Heart left ventricle (tissue), 16 donors: ENCODE data around the gene CFAP58. TPM values are rescaled to one million over a fixed set of nuclear protein-coding genes. Genes with fewer than 3 reads are reported as not detected.
"Not testable (repeated sequence)": the region's sequence is repeated elsewhere in the genome, so short reads cannot be mapped to it uniquely, and the experiment has no call there.

Source experiments
- ATAC-seq, 4 donors: fragments of 200-7000 bp; cut with Tn5 transposase; one replicate each; pipeline ENCODE4 v1.9.1; 2020 to 2022; ENCODE audit warnings: moderate library complexity in 4 of 4, mild to moderate bottlenecking in 3 of 4, moderate number of reproducible peaks in 1 of 4
- DNase-seq, 5 donors: peaks; one replicate each; pipeline ENCODE4 v3.0.0-alpha.2; 2020
- H3K27ac ChIP-seq, 12 donors: fragments of 200-600 bp; sonication (generic) in 4 of 12; one replicate each; pipeline versions ENCODE4 v1.5.0 to v1.8.0; 2016 to 2022; ENCODE audit warnings: mild to moderate bottlenecking in 2 of 12
- H3K27me3 ChIP-seq, 9 donors: fragments of 200-600 bp; sonication (generic) in 2 of 9; one replicate each; pipeline versions ENCODE4 v1.5.1 to v1.8.0; 2016 to 2022; ENCODE audit warnings: mild to moderate bottlenecking in 3 of 9
- H3K36me3 ChIP-seq, 9 donors: fragments of 200-600 bp; sonication (generic) in 2 of 9; one replicate each; pipeline versions ENCODE4 v1.5.0 to v1.8.0; 2018 to 2022; ENCODE audit warnings: mild to moderate bottlenecking in 2 of 9
- H3K4me1 ChIP-seq, 12 donors: fragments of 200-600 bp; sonication (generic) in 4 of 12; one replicate each; pipeline versions ENCODE4 v1.5.0 to v1.8.0; 2016 to 2022; ENCODE audit warnings: mild to moderate bottlenecking in 3 of 12
- H3K4me3 ChIP-seq, 12 donors: fragments of 200-600 bp; sonication (generic) in 4 of 12; one replicate each; pipeline versions ENCODE4 v1.5.0 to v1.8.0; 2017 to 2022; ENCODE audit warnings: mild to moderate bottlenecking in 9 of 12, moderate library complexity in 4 of 12
- H3K9me3 ChIP-seq, 12 donors: fragments of 200-600 bp; sonication (generic) in 4 of 12; one replicate each; pipeline versions ENCODE4 v1.5.0 to v1.8.0; 2016 to 2022; ENCODE audit warnings: mild to moderate bottlenecking in 1 of 12
- POLR2A ChIP-seq, 2 donors: fragments of 450-650 bp; IDR thresholded peaks; one replicate each; pipeline ENCODE4 v1.6.1; 2017; ENCODE audit warnings: antibody characterized with exemption in 2 of 2, mild to moderate bottlenecking in 2 of 2, moderate library complexity in 2 of 2
- WGBS, 4 donors: extraction: QIAGEN DNeasy Blood & Tissue Kit in 2 of 4; methylation state at CpG; one replicate each; pipeline versions ENCODE4 v1.1.5 to v1.1.7; 2013 to 2018; 5-methylcytosine and 5-hydroxymethylcytosine counted together
- intact Hi-C, 10 donors: fragments of 100-400 bp; cut with DNase I; formaldehyde crosslinking; loops; one replicate each; pipeline versions ENCODE4 v1.11.1 to v1.14.2; 2022
- polyA plus RNA-seq, 2 donors: library from polyadenylated mRNA; stranded (reverse); fragments of 200-250 nt; gene quantifications; one replicate each; pipeline ENCODE4 v1.2.3, GENCODE V29; 2013
- total RNA-seq, 9 donors: library from RNA; depleted of rRNA in 2 of 9; stranded (reverse); fragments of >200 nt in 2 of 9; fragmentation: NEBNext Ultra II Directional in 3 of 9; extraction: Animal tissue kit (Norgen Biotek cat#: 25700) in 3 of 9; gene quantifications; one replicate each; pipeline versions ENCODE4 v1.1.0 to v1.2.4, GENCODE V29; 2016 to 2023
- TF ChIP-seq, protein P1 (sequence below), 12 donors: fragments of 200-600 bp; sonication (generic) in 4 of 12; IDR thresholded peaks; one replicate each; pipeline versions ENCODE4 v1.5.0 to v1.8.0; 2018 to 2022; ENCODE audit warnings: antibody characterized with exemption in 12 of 12, mild to moderate bottlenecking in 5 of 12
- donor health status: ischemic (EF 13 %, LVEDD 7.1; RV severe dilation, severe dysfunction).
- donor health status: healthy with polysubstance abuse.
- donor health status: DM: no; HTN: yes; CAD: no.
- donor health status: DM: no; HTN: no; CAD: no.
- donor health status: ischemic (EF 25% LVEDD 6.9; RV normal size, moderate dysfunction).
- donor health status: ischemic (EF 25% LVEDD 5.7; RV mildly dilated, moderate dysfunction).
- donor health status: healthy.
- donor health status: DM: yes; HTN: yes; CAD: no.
- donor health status: ischemic (EF 35%, LVEDD 5.7; RV mildly dilated, moderate dysfunction).
- donor health status: nonischemic (EF 11% LVEDD 7.7; RV severe dilation, severe dysfunction).
- donor health status: DM: yes; HTN: yes; CAD: no.
- donor health status: PGD.
- donor health status: ischemic (EF 29% LVEDD 5.4; RV normal size, mild dysfunction).
- donor health status: nonischemic (EF 23%, LVEDD 6.1; RV moderate dilation, normal function).

The CFAP58 gene
- total and polyA plus RNA-seq, 11 donors: 0.62 to 4.9 (median 3.1) TPM

DNA sequence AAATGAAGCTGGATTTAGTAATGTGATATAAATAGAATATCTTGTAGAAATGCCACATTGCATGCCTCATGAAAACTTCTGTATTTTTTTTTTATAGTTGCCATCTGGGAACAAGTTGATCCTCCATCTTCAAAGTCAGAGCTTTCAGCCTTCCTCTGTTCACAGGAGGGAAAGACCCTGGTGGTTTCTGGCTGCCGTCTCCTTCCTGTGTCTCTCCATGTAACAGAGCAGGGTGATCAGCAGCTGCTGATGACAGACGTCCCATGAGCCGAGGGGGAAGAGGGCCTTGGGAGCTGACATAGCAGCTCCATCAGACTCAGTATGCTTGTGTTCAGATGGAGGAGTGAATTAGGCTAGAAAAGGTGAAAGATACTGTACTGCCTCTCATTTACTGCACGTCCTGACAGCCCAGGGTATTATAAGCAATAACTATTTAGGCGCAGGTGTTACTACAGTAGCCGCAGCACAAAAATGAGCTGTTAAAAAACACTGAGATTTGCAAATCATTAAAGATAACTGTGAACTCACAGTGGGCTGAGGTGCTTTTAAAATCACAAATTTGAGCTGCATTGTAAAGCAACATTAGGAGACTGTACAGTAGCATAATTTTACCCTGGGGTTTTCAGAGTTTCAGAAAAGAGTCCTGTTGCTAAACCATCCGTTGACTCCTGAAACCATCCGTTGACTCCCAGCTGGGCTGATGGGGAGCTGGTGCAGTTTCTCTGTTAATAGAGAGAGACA lies 103.3 kb downstream of the CFAP58 start:
- H3K27ac ChIP-seq: no peak overlapping the region
- no peak for ATAC-seq
- H3K27me3 ChIP-seq: no peaks in the 10 kb centered on the region
- intact Hi-C loops: no loop called here
- H3K36me3 ChIP-seq: no peaks in the 10 kb centered on the region
- H3K4me1 ChIP-seq: no peaks in the 10 kb centered on the region
- TF ChIP-seq, protein P1, sequence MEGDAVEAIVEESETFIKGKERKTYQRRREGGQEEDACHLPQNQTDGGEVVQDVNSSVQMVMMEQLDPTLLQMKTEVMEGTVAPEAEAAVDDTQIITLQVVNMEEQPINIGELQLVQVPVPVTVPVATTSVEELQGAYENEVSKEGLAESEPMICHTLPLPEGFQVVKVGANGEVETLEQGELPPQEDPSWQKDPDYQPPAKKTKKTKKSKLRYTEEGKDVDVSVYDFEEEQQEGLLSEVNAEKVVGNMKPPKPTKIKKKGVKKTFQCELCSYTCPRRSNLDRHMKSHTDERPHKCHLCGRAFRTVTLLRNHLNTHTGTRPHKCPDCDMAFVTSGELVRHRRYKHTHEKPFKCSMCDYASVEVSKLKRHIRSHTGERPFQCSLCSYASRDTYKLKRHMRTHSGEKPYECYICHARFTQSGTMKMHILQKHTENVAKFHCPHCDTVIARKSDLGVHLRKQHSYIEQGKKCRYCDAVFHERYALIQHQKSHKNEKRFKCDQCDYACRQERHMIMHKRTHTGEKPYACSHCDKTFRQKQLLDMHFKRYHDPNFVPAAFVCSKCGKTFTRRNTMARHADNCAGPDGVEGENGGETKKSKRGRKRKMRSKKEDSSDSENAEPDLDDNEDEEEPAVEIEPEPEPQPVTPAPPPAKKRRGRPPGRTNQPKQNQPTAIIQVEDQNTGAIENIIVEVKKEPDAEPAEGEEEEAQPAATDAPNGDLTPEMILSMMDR (IDR thresholded peaks at IDR 0.05): no peak
- no peak for TF ChIP-seq POLR2A (IDR thresholded peaks at IDR 0.05)
- no peak overlapping the region for H3K4me3 ChIP-seq
- no peaks in the 10 kb centered on the region for H3K9me3 ChIP-seq
- no peak for DNase-seq
- WGBS, 4 donors: 37 to 57% (median 53%) methylated on average over 8 of the region's 8 CpGs

DNA sequence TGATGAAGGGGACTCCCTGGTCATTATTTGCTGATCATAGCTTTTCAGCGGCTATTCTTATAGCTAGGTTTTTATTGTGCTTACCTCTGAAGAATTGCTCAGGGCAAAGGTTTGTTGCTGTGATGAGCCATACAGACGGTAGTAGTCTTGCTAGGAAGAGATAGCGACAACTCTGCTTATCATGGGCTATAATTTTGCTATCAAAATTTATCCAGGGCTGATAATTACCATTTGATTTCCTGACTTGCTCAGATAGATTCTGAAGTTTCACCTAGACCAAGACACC lies 103.9 kb downstream of the CFAP58 start:
- intact Hi-C loops: no loop called here

DNA sequence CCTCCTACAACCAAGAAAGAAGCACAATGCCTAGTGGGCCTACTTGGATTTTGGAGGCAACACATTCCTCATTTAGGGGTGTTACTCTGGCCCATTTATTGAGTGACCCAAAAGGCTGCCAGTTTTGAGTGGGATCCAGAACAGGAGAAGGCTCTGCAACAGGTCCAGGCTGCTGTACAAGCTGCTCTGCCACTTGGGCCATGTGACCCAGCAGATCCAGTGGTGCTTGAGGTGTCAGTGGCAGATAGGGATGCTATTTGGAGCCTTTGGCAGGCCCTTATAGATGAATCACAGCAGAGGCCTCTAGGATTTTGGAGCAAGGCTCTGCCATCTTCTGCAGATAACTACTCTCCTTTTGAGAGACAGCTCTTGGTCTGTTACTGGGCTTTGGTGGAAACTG lies 111.9 kb downstream of the CFAP58 start:
- H3K9me3 ChIP-seq: peaks cover 0 to 21% (median 6%) of the 10 kb centered on the region in 12 donors
- H3K27me3 ChIP-seq, intact Hi-C loops, H3K27ac ChIP-seq, H3K4me1 ChIP-seq, H3K36me3 ChIP-seq, H3K4me3 ChIP-seq, ATAC-seq: not testable (repeated sequence)
- peak in 1 of 5 donors; percentile 33 for DNase-seq

More for the DNA sequence above, 103.9 kb downstream of the CFAP58 start:
- no peak overlapping the region for H3K4me3 ChIP-seq
- H3K9me3 ChIP-seq: peaks cover 0 to under 1% (median 0%) of the 10 kb centered on the region in 12 donors
- H3K27ac ChIP-seq: no peak overlapping the region
- no peaks in the 10 kb centered on the region for H3K27me3 ChIP-seq
- H3K36me3 ChIP-seq: no peaks in the 10 kb centered on the region
- 84 to 89% (median 86%) methylated on average over 3 of the region's 3 CpGs for WGBS, 4 donors
- H3K4me1 ChIP-seq: no peaks in the 10 kb centered on the region
- ATAC-seq (no peak), DNase-seq (no peak)
- no peak for TF ChIP-seq POLR2A (IDR thresholded peaks at IDR 0.05)
- TF ChIP-seq, protein P1 (IDR thresholded peaks at IDR 0.05): no peak

DNA sequence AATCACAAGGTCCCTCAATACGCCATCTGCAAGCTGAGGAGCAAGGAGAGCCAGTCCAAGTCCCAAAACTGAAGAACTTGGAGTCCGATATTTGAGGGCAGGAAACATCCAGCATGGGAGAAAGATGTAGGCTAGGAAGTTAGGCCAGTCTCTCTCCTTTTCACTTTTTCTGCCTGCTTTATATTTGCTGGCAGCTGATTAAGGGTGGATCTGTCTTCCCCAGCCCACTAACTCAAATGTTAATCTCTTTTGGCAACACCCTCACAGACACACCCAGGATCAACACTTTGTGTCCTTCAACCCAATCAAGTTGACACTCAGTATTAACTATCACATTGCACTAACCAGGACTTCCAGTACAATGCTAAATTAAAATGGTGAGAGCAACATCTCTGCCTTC lies 115.2 kb downstream of the CFAP58 start:
- not testable (repeated sequence) for ATAC-seq

DNA sequence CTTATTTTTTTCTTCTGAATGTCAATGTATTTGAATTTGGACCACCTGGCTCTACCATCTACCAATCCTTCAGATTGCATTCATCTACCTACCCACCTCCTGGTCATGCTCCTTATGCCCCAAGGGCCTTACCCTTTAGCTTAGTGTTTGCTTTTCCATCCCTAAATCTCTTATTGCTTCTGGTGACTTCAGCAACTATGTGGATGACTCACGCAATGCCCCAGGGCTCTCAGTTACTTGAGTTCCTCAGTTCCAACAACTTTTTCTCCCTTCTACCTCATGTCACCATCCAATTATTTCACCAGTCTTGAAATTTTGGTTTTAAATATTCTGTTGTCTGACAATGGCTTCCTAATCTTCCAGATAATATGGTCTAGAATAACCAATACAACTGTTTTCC lies 118.9 kb downstream of the CFAP58 start:
- intact Hi-C loops: no loop called here
- no peaks in the 10 kb centered on the region for H3K4me1 ChIP-seq
- H3K9me3 ChIP-seq: no peaks in the 10 kb centered on the region
- H3K36me3 ChIP-seq: no peaks in the 10 kb centered on the region
- WGBS, 4 donors: 86 to 97% (median 93%) methylated on average over 1 of the region's 1 CpG
- TF ChIP-seq, protein P1 (IDR thresholded peaks at IDR 0.05): no peak
- no peak for TF ChIP-seq POLR2A (IDR thresholded peaks at IDR 0.05)
- no peak overlapping the region for H3K4me3 ChIP-seq
- ATAC-seq (no peak), DNase-seq (no peak)
- no peak overlapping the region for H3K27ac ChIP-seq
- no peaks in the 10 kb centered on the region for H3K27me3 ChIP-seq

More for the DNA sequence above, 115.2 kb downstream of the CFAP58 start:
- intact Hi-C loops, H3K36me3 ChIP-seq, H3K27me3 ChIP-seq, H3K4me3 ChIP-seq, H3K9me3 ChIP-seq, H3K27ac ChIP-seq, DNase-seq, H3K4me1 ChIP-seq: not testable (repeated sequence)
- 81 to 93% (median 83%) methylated on average over 2 of the region's 2 CpGs for WGBS, 4 donors
